ENCODE results near the gene NOL3.

DNA sequence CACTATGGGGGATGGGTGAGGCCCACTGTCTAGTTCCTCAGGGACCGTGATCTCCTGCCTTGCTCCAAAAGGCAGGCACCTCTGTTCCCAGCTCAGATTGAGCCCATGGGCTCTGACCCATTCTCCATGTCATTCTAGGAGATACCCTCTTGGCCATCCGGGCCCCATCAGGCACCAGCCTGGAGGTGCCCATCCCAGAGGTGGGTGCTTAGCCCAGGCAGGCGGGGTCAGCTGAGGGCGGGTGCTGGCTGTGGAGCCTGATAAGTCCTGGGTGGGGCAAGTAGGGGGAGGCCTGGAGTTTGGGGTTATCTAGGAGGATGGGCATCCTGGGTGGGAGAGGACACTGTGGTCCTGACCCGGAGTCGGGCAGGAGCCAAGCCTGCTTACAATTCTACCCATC is 23.9 kb downstream of the NOL3 start:
- no peak for TF ChIP-seq POLR2A (IDR thresholded peaks at IDR 0.05)
- TF ChIP-seq, protein P1, sequence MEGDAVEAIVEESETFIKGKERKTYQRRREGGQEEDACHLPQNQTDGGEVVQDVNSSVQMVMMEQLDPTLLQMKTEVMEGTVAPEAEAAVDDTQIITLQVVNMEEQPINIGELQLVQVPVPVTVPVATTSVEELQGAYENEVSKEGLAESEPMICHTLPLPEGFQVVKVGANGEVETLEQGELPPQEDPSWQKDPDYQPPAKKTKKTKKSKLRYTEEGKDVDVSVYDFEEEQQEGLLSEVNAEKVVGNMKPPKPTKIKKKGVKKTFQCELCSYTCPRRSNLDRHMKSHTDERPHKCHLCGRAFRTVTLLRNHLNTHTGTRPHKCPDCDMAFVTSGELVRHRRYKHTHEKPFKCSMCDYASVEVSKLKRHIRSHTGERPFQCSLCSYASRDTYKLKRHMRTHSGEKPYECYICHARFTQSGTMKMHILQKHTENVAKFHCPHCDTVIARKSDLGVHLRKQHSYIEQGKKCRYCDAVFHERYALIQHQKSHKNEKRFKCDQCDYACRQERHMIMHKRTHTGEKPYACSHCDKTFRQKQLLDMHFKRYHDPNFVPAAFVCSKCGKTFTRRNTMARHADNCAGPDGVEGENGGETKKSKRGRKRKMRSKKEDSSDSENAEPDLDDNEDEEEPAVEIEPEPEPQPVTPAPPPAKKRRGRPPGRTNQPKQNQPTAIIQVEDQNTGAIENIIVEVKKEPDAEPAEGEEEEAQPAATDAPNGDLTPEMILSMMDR (IDR thresholded peaks at IDR 0.05), result no peak

All from right lobe of liver (tissue), 4 donors.